GM10248 (cell line): ENCODE data around the gene GPR108.

ENCODE experiments used
- CTCF ChIA-PET: fragments of 300-600 bp; sonication (Branson Sonifier 250); formaldehyde crosslinking; extraction: SDS; loops from one replicate; lab custom pipeline; 2021; ENCODE audit warnings: antibody characterized with exemption; lab: Yijun Ruan, JAX
- POLR2A ChIA-PET: fragments of 350-650 bp; sonication (Branson Sonifier 250); formaldehyde crosslinking; extraction: SDS; loops from one replicate; lab custom pipeline; 2020; ENCODE audit warnings: antibody characterized with exemption; lab: Yijun Ruan, JAX
- DNase-seq: peaks from one replicate; pipeline ENCODE4 v3.0.0; 2012; ENCODE audit errors: extremely low spot score
- TF ChIP-seq, protein P1 (sequence below): IDR thresholded peaks from 2 replicates; pipeline ENCODE4 v1.5.1; 2012; ENCODE audit warnings: mild to moderate bottlenecking, low read depth; ENCODE audit errors: extremely low read depth, missing control alignments, control extremely low read depth

GPR108 gene

DNA sequence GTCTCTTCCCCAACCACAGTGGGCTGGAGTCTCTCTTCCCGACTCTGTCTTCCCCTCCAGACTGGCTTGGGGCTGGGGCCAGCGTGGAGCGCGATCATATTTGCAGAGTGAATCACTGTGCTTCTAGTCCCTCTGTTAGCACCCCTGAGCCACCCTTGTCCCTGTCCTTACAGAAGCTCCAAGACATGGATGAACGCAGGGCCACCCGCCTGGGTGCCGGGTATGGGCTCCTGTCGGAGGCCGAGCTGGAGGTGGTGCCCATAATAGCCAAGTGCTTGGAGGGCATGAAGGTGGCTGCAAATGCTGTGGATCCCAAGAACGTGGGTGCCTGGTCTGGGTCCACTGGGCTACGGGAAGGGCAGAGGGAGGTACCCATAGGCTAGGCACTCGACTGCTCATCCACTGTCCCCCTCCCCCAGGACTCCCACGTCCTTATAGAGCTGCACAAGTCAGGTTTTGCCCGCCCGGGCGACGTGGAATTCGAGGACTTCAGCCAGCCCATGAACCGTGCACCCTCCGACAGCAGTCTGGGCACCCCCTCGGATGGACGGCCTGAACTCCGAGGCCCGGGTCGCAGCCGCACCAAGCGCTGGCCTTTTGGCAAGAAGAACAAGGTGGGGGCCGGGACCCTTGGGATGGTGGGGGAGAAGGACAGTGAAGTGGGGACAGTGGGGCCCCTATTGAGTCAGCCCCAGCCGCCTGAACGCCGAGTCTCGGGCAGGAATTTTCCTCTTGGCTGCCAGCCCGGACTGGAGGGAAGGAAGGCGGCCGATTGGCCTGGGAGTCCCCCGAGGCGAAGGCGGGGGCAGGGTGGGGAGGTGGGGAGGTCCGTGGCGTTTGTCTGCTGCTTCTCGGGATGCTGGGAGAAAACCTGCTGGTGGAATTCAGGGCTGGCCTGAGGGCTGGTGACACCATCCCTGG is 7.3 kb upstream of the GPR108 start:
- POLR2A ChIA-PET, result no interaction called here
- no peak for DNase-seq
- CTCF ChIA-PET, result interaction anchor here (0.9 to 1.4 kb wide), 2 partner anchors 118 to 119 kb away, joined by 3 to 4 read pairs; no protein-coding TSS in a partner anchor

DNA sequence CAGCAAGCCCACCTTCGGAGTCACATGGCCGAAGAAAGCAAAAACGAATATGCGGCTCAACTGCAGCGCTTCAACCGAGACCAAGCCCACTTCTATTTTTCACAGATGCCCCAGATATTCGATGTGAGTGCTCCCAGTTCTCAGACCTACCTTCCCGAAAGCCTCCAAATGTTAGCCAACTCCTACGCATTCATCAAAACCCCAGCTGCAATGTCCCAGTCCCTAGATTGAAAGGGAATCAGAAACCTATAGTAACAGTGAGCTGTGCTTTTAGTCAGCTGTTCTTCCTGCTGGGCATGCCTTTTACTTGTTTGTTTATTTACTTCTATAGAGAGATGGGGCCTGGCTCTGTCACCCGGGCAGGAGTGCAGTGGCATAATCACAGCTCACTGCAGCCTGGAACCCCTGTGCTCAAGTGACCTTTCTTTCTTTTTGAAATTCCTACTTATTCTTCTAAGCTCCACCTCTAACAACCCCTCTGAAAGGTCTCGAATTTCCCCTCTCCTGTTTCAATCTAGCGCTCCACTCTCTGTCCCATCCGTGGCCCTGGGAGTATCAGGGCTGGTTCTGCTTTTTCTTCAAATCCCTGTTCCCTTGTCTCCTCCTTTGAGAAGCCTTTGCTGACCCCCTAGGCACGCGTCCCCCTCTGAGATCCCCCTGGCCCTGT is 6.5 kb upstream of the GPR108 start:
- TF ChIP-seq, protein P1, sequence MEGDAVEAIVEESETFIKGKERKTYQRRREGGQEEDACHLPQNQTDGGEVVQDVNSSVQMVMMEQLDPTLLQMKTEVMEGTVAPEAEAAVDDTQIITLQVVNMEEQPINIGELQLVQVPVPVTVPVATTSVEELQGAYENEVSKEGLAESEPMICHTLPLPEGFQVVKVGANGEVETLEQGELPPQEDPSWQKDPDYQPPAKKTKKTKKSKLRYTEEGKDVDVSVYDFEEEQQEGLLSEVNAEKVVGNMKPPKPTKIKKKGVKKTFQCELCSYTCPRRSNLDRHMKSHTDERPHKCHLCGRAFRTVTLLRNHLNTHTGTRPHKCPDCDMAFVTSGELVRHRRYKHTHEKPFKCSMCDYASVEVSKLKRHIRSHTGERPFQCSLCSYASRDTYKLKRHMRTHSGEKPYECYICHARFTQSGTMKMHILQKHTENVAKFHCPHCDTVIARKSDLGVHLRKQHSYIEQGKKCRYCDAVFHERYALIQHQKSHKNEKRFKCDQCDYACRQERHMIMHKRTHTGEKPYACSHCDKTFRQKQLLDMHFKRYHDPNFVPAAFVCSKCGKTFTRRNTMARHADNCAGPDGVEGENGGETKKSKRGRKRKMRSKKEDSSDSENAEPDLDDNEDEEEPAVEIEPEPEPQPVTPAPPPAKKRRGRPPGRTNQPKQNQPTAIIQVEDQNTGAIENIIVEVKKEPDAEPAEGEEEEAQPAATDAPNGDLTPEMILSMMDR, result no peak
- POLR2A ChIA-PET, result no interaction called here
- no peak for DNase-seq
- CTCF ChIA-PET, result interaction anchor here (0.9 to 1.7 kb wide), 2 partner anchors 29 to 119 kb away, joined by 4 read pairs; partner anchors contain the start of gene VAV1

More for the DNA sequence above, 7.3 kb upstream of the GPR108 start:
- TF ChIP-seq, protein P1, result no peak

GRCh38 chr19:6743066-6743465 is 5.7 kb upstream of the GPR108 start:
- DNase-seq, result no peak
- TF ChIP-seq, protein P1, result no peak
- ChIA-PET POLR2A (no interaction called here), CTCF (interaction anchor here (1.2 to 1.7 kb wide), 2 partner anchors 29 to 122 kb away, joined by 3 to 4 read pairs; partner anchors contain the start of gene VAV1)

GRCh38 chr19:6740589-6741343 is 3.4 kb upstream of the GPR108 start:
- CTCF ChIA-PET, result interaction anchor here (1.0 to 1.9 kb wide), 3 partner anchors 13 to 121 kb away, joined by 3 to 4 read pairs (median 3); no protein-coding TSS in a partner anchor
- TF ChIP-seq, protein P1, result no peak
- POLR2A ChIA-PET, result interaction anchor here (0.5 to 1.4 kb wide), 3 partner anchors 32 to 100 kb away, joined by 3 to 4 read pairs (median 3); partner anchors contain the start of gene VAV1
- no peak for DNase-seq

DNA sequence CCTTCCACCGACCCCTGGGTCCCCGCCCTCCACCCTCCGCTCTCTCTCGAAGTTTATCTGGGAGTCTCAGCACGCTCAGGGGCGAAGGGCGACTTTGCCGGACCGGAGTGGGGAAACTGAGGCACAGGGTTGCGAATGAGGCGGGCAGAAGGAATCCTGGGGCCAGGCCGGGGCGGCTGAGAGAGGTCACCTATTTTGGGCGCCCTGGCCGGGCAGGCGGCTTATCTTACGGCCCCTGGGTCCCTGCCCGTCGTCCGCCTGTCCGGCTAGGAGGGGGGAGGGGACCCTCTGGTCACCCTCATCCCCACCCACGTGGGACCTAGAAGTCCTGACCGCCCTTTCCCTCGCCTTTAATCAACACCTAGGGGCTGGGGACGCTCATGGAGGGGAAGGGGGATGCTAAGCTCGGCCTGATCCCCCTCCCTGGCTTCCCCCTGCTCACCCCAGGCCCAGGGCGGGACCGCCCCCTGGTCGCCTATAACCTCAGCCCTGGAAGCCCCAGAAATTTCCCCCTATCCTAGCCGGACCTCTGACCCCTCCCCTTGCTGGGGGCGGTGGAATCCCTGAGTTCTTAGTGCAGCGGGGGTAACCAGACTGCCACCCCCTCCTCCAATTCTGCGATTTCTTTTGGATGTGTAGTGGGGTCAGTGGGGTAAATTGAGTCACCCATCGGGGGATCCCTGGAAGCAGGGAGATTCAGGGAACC is 2.7 kb upstream of the GPR108 start:
- no peak for DNase-seq
- TF ChIP-seq, protein P1, result no peak
- ChIA-PET CTCF (interaction anchor here (1.5 to 3.3 kb wide), 3 partner anchors 14 to 122 kb away, joined by 3 to 25 read pairs (median 4); partner anchors contain the start of gene VAV1), POLR2A (interaction anchor here (0.5 kb wide), 1 partner anchor 91 kb away, joined by 4 read pairs; no protein-coding TSS in a partner anchor)
